CD4-positive, alpha-beta T cell treated with Interferon alpha-2 for 1 hour (primary cell): Measurements from ENCODE around the gene P2RX4.
"Not testable (repeated sequence)": the region's sequence is repeated elsewhere in the genome, so short reads cannot be mapped to it uniquely, and the experiment has no call there.

Source experiments
- DNase-seq, 2 donors: peaks; one replicate each; pipeline ENCODE4 v3.0.0-alpha.2; 2020 to 2022

The P2RX4 gene

GRCh38 chr12:121209624-121210572 lies at the start of gene P2RX4:
P2RX4 (plus strand) TSS chr12:121210129; CDS start chr12:121210165, 36 bp downstream.
- peak; percentile 90 to 92 for DNase-seq

- no peak for DNase-seq
Measured at GRCh38 chr12:121162384-121162783, 47.5 kb upstream of the P2RX4 start.

- no peak for DNase-seq
Measured at GRCh38 chr12:121162985-121163384, 46.9 kb upstream of the P2RX4 start.

GRCh38 chr12:121164839-121165238 lies 45.1 kb upstream of the P2RX4 start:
- not testable (repeated sequence) for DNase-seq

GRCh38 chr12:121165316-121165715 lies 44.6 kb upstream of the P2RX4 start:
- no peak for DNase-seq

- DNase-seq: no peak
Measured at GRCh38 chr12:121166356-121166755, 43.6 kb upstream of the P2RX4 start.

- no peak for DNase-seq
Measured at GRCh38 chr12:121167232-121167820, 42.6 kb upstream of the P2RX4 start.

GRCh38 chr12:121167951-121168350 lies 42.0 kb upstream of the P2RX4 start:
- no peak for DNase-seq

- no peak for DNase-seq
Measured at GRCh38 chr12:121170151-121170550, 39.8 kb upstream of the P2RX4 start.

- no peak for DNase-seq
Measured at GRCh38 chr12:121170611-121171260, 39.2 kb upstream of the P2RX4 start.

GRCh38 chr12:121172145-121172544 lies 37.8 kb upstream of the P2RX4 start:
- DNase-seq: no peak

- peak in 1 of 2 donors; percentile 38 for DNase-seq
Measured at GRCh38 chr12:121175383-121176119, 34.4 kb upstream of the P2RX4 start.

GRCh38 chr12:121176826-121177529 lies 33.0 kb upstream of the P2RX4 start:
- DNase-seq: no peak

GRCh38 chr12:121181181-121181580 lies 28.7 kb upstream of the P2RX4 start:
- DNase-seq: no peak

GRCh38 chr12:121182222-121182893 lies 27.6 kb upstream of the P2RX4 start:
- no peak for DNase-seq

- DNase-seq: no peak
Measured at GRCh38 chr12:121184425-121184824, 25.5 kb upstream of the P2RX4 start.

- DNase-seq: no peak
Measured at GRCh38 chr12:121184984-121185889, 24.7 kb upstream of the P2RX4 start.

- no peak for DNase-seq
Measured at GRCh38 chr12:121186826-121187225, 23.1 kb upstream of the P2RX4 start.

GRCh38 chr12:121187501-121187900 lies 22.4 kb upstream of the P2RX4 start:
- no peak for DNase-seq

- no peak for DNase-seq
Measured at GRCh38 chr12:121188227-121188626, 21.7 kb upstream of the P2RX4 start.

- no peak for DNase-seq
Measured at GRCh38 chr12:121189131-121189530, 20.8 kb upstream of the P2RX4 start.
